BJ (cell line): Measurements from ENCODE around the gene TGFB1I1. TPM values are rescaled to one million over a fixed set of nuclear protein-coding genes. Genes with fewer than 3 reads are reported as not detected.

Source experiments
- CTCF ChIA-PET: fragments of 350-600 bp; formaldehyde crosslinking; extraction: SDS; loops from one replicate; lab custom pipeline; 2021; ENCODE audit warnings: antibody characterized with exemption, inconsistent platforms; lab: Yijun Ruan, JAX
- POLR2A ChIA-PET: fragments of 300-600 bp; sonication (Branson Sonifier 250); formaldehyde crosslinking; extraction: SDS; loops from one replicate; lab custom pipeline; 2021; ENCODE audit warnings: antibody characterized with exemption; lab: Charles Lee
- DNase-seq: peaks from one replicate; pipeline ENCODE4 v3.0.0-alpha.2; 2011; ENCODE audit warnings: low read depth
- H3K27me3 ChIP-seq: 2 replicates; pipeline ENCODE4 v1.6.0; 2011; ENCODE audit warnings: low read length; ENCODE audit not compliant: control insufficient read depth, insufficient read depth
- H3K36me3 ChIP-seq: 2 replicates; pipeline ENCODE4 v1.5.1; 2011; ENCODE audit warnings: low read length; ENCODE audit not compliant: control insufficient read depth, insufficient read depth
- H3K4me3 ChIP-seq: 2 replicates; pipeline ENCODE4 v1.5.1; 2011; ENCODE audit warnings: low read depth, mild to moderate bottlenecking, control low read depth, low read length
- polyA plus RNA-seq: library from polyadenylated mRNA; depleted of rRNA; stranded (reverse); fragments of >200 nt; gene quantifications from 2 replicates; pipeline ENCODE4 v1.2.3, GENCODE V29; 2011
- TF ChIP-seq, protein P1 (sequence below): IDR thresholded peaks from 2 replicates; pipeline ENCODE4 v1.5.1; 2011; ENCODE audit warnings: low read depth, mild to moderate bottlenecking, control low read depth, inconsistent platforms, low read length, moderate library complexity; ENCODE audit not compliant: insufficient read depth

TGFB1I1 gene
- polyA plus RNA-seq, 1 experiment, result 92.3 TPM

DNA sequence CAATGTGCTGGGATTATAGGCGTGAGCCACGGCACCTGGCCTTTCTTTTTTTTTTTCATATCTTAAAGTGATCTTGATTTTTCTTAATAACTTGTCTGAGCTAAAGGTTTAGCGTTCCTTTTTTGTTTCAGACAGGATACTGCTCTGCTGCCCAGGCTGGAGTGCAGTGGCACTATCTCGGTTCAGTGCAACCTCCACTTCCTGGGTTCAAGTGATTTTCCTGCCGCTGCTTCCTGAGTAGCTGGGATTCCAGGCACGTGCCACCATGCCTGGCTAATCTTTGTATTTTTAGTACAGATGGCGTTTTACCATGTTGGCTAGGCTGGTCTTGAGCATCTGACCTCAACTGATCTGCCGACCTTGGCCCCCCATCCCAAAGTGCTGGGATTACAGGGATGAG lies 32.2 kb downstream of the TGFB1I1 start:
- TF ChIP-seq, protein P1, sequence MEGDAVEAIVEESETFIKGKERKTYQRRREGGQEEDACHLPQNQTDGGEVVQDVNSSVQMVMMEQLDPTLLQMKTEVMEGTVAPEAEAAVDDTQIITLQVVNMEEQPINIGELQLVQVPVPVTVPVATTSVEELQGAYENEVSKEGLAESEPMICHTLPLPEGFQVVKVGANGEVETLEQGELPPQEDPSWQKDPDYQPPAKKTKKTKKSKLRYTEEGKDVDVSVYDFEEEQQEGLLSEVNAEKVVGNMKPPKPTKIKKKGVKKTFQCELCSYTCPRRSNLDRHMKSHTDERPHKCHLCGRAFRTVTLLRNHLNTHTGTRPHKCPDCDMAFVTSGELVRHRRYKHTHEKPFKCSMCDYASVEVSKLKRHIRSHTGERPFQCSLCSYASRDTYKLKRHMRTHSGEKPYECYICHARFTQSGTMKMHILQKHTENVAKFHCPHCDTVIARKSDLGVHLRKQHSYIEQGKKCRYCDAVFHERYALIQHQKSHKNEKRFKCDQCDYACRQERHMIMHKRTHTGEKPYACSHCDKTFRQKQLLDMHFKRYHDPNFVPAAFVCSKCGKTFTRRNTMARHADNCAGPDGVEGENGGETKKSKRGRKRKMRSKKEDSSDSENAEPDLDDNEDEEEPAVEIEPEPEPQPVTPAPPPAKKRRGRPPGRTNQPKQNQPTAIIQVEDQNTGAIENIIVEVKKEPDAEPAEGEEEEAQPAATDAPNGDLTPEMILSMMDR, result no peak
- no peak for DNase-seq
- ChIA-PET POLR2A (no interaction called here), CTCF (no interaction called here)
- Histone ChIP-seq H3K36me3 (peaks cover 8% of the 10 kb centered on the region), H3K4me3 (no peak overlapping the region), H3K27me3 (no peaks in the 10 kb centered on the region)

DNA sequence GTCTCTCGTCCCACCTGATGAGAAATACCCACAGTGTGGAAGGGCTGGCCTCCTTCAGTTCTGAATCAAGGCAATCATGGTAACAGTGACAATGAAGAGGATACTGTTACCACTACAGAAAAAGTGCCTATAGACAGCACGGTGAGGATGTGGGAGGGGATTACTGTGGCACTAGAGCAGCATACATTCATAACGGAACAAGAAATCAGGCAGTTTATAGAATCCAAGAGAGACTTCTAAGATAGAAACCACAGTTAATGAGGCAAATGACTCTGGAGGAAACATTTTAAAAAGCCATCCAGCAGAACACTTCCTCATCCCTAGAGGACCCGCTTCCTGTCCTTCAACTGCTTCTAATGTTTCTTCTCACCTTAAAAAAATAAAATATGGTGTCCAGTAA lies 33.5 kb downstream of the TGFB1I1 start:
- no peak for DNase-seq
- ChIA-PET CTCF (no interaction called here), POLR2A (no interaction called here)

DNA sequence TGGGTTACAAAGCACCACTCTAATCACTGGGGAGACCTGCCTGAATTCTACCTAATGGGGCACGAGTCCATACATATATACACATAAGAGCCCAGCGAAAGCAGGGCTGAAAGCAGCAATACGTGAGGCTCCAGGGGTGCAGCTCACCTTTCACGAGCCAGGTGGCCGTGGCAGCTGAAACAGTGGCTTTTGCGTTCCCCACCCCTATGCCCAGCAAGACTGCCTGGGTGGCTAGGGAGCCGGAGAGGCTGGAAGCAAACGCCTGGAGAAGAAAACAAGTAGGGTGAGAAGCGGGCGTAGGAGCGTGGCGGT lies 35.6 kb downstream of the TGFB1I1 start:
- H3K27me3 ChIP-seq, result no peaks in the 10 kb centered on the region
- ChIA-PET CTCF (interaction anchor here (1.0 to 1.1 kb wide), 3 partner anchors 35 to 202 kb away, joined by 3 to 4 read pairs (median 3); no protein-coding TSS in a partner anchor), POLR2A (interaction anchor here (1.0 kb wide), 1 partner anchor 21 kb away, joined by 3 read pairs; no protein-coding TSS in a partner anchor)
- TF ChIP-seq, protein P1, result no peak
- peak overlapping the region; percentile 84 for H3K4me3 ChIP-seq
- DNase-seq, result no peak
- no peaks in the 10 kb centered on the region; the same call in 1 of the 2 replicates for H3K36me3 ChIP-seq

More for the DNA sequence above, 33.5 kb downstream of the TGFB1I1 start:
- TF ChIP-seq, protein P1, result no peak
- H3K4me3 ChIP-seq, result no peak overlapping the region
- no peaks in the 10 kb centered on the region for H3K27me3 ChIP-seq
- H3K36me3 ChIP-seq, result peaks cover 1% of the 10 kb centered on the region

DNA sequence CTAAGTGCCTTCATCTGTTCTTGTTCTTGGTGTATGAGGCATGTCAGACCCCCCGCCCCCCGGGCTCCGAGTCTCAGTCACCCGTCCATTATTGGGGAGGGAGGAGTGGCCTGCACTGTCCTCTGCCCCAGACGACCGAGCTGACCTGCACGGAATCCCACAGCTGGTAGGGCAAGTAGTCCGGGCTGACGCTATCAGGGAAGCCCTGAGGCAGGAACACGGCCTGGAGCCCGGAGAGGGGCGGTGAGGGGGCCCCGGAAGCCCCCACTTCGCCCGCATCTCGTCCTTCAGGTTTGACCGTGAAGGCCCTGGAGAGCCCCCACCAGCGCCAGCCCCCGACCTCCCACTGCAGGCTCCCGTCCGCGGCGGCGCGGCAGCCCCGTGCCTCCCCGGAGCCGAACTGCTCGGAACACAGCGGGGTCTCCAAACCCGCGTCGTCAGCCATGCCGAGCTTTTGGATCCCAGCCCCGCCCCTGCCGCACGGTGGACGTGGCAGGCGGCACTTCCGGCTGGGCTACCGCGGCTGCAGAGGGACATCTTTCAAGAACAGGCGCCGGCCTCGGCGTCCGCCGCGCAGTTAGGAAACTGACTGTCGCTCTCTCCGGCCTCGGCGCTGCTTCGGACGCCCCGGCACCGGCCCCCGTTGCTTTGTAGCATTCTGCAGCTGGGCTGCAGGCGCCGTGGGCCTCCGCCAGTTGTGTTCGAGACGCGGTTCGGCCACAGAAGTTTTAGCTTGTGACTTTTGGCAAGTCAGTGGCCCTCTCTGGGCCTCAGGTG lies 36.2 kb downstream of the TGFB1I1 start, which contains the start of gene RUSF1:
Gene RUSF1, minus strand, starts transcription at position 463 of the 777 bp plus-strand sequence. Its CDS starts 18 bp downstream, at position 445.
- Histone ChIP-seq H3K4me3 (peak within 1 kb of the TSS; percentile 84), H3K27me3 (no peaks in the 10 kb centered on the region), H3K36me3 (no peaks in the 10 kb centered on the region; the same call in 1 of the 2 replicates)
- ChIA-PET POLR2A (interaction anchor here (0.8 to 1.0 kb wide), 2 partner anchors 21 to 36 kb away, joined by 3 read pairs; partner anchors contain the start of gene TGFB1I1), CTCF (interaction anchor here (0.7 to 1.1 kb wide), 3 partner anchors 11 to 201 kb away, joined by 3 read pairs; no protein-coding TSS in a partner anchor)
- DNase-seq, result peak; percentile 31
- TF ChIP-seq, protein P1, result no peak

DNA sequence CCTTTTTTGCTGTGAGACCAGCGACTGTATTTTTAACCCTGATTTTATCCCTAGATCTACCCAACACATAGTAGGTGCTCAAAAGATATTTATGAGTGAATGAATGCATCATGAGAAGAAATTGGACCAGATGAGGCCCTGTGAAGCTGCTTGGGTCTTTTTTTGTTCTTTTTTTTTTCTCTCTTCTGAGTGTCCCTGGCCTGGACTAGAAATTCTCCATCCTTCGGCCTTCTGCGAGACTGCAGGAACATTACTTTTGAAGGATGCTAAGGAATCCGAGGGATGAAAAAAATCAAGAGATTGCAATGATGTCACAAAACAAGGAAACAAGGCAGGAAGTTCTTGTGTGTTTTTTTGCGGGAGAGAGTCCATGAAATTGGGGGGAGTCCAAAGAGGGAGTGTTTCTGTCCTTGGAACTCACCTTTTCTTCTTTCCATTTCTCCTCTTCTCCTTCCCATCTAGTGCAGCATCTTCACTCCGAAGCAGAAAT lies 36.8 kb downstream of the TGFB1I1 start:
- no peak for DNase-seq
- POLR2A ChIA-PET, result interaction anchor here (0.8 to 1.0 kb wide), 2 partner anchors 20 to 37 kb away, joined by 3 read pairs; partner anchors contain the start of gene TGFB1I1
- CTCF ChIA-PET, result interaction anchor here (0.7 kb wide), 1 partner anchor 11 kb away, joined by 3 read pairs; no protein-coding TSS in a partner anchor
- Histone ChIP-seq H3K27me3 (no peaks in the 10 kb centered on the region), H3K36me3 (no peaks in the 10 kb centered on the region; the same call in 1 of the 2 replicates), H3K4me3 (peak overlapping the region; percentile 84)
- TF ChIP-seq, protein P1, result no peak
